ENCODE results near the gene ANKH. TPM values are rescaled to one million over a fixed set of nuclear protein-coding genes. Genes with fewer than 3 reads are reported as not detected.

Gene ANKH
- total and polyA plus RNA-seq, 2 of the 13 experiments (the other 11 are each of a cell fraction or from before 2014, with no cell fraction given), result 25.0 to 36.0 TPM

GRCh38 chr5:14842117-14842516, 29.5 kb downstream of the ANKH start (continued):
- TF ChIP-seq, protein P1, sequence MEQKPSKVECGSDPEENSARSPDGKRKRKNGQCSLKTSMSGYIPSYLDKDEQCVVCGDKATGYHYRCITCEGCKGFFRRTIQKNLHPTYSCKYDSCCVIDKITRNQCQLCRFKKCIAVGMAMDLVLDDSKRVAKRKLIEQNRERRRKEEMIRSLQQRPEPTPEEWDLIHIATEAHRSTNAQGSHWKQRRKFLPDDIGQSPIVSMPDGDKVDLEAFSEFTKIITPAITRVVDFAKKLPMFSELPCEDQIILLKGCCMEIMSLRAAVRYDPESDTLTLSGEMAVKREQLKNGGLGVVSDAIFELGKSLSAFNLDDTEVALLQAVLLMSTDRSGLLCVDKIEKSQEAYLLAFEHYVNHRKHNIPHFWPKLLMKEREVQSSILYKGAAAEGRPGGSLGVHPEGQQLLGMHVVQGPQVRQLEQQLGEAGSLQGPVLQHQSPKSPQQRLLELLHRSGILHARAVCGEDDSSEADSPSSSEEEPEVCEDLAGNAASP (CRISPR knock-in tag; IDR thresholded peaks at IDR 0.05; ENCODE audit: borderline replicate concordance), result peak; percentile 35; the same call in 1 of the 2 replicates
- TF ChIP-seq BCL6 (CRISPR knock-in tag; IDR thresholded peaks at IDR 0.05), result peak; percentile 69
- no peak for TF ChIP-seq PHF20 (CRISPR knock-in tag; IDR thresholded peaks at IDR 0.05)
- TF ChIP-seq CBFB (CRISPR knock-in tag; IDR thresholded peaks at IDR 0.05), result peak; percentile 99
- TF ChIP-seq SOX13 (IDR thresholded peaks at IDR 0.05), result no peak
- TF ChIP-seq SOX13 (CRISPR knock-in tag; conservative IDR thresholded peaks at IDR 0.05 in 1 of 2, IDR thresholded peaks at IDR 0.05 in 1 of 2), result peak in 1 of 2 experiments; percentile 54; a peak in 2 of 4 replicates
- no peak for TF ChIP-seq GPBP1L1 (CRISPR knock-in tag; IDR thresholded peaks at IDR 0.05)
- no peak for TF ChIP-seq LCORL (IDR thresholded peaks at IDR 0.05)
- no peak for TF ChIP-seq LCORL (CRISPR knock-in tag; IDR thresholded peaks at IDR 0.05)
- TF ChIP-seq SMYD3 (CRISPR knock-in tag; IDR thresholded peaks at IDR 0.05), result no peak
- peak; percentile 54 for TF ChIP-seq GATAD2A (CRISPR knock-in tag; IDR thresholded peaks at IDR 0.05)

DNA sequence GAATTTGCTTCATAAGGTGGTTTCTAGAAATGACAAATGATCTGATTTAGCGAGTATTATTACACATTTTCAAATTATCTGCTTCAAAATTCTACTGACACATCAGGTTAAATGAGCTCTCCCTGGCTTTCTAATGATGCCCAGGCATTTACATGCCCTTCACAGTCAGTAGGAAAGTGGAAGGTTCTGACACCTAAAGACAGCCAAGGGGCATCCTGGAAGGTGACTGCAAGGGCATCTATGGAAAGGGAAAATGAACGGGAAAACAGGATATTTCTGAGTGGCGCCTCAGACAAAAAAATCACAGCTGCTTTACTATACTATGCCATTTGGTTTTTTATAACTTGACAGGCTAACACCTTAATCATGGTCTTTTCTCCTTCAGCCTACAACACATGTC, 31.0 kb downstream of the ANKH start:
- H3K79me2 ChIP-seq (ENCODE audit: insufficient read depth, low read length), result peaks cover 1% of the 10 kb centered on the region
- ChIA-PET POLR2A (no interaction called here), CTCF (ENCODE audit: low intra/inter-chr PET ratio, low total read pairs) (no interaction called here)
- BruUV-seq (replicated peaks), result no TSS peak
- in situ Hi-C loops (cut with HindIII; ENCODE audit: extremely low pct_ligation_motif_present, low pct_unique_long_range_greater_than_20kb), result no loop called here
- WGBS (ENCODE audit: low lambda C conversion rate), result 97% methylated on average over 3 of the region's 3 CpGs
- no peak overlapping the region for H2AFZ ChIP-seq (ENCODE audit: low read length)
- TF ChIP-seq ZMYM2 (CRISPR knock-in tag; IDR thresholded peaks at IDR 0.05) (no peak), FOXK1 (CRISPR knock-in tag; IDR thresholded peaks at IDR 0.05; ENCODE audit: borderline replicate concordance, low read depth) (no peak), TGIF2 (CRISPR knock-in tag; IDR thresholded peaks at IDR 0.05) (no peak), TP53 (CRISPR knock-in tag; conservative IDR thresholded peaks at IDR 0.05) (no peak), ZNF619 (CRISPR knock-in tag; IDR thresholded peaks at IDR 0.05) (no peak), ZNF547 (CRISPR knock-in tag; IDR thresholded peaks at IDR 0.05) (no peak), EED (CRISPR knock-in tag; IDR thresholded peaks at IDR 0.05) (no peak), ZNF737 (CRISPR knock-in tag; IDR thresholded peaks at IDR 0.05; ENCODE audit: borderline replicate concordance) (no peak), ZNF383 (CRISPR knock-in tag; IDR thresholded peaks at IDR 0.05; ENCODE audit: borderline replicate concordance) (no peak), HINFP (CRISPR knock-in tag; IDR thresholded peaks at IDR 0.05; ENCODE audit: low read depth) (no peak), FOSL1 (CRISPR knock-in tag; IDR thresholded peaks at IDR 0.05; ENCODE audit: borderline replicate concordance) (no peak)
- H3K4me3 ChIP-seq (replicated peaks in 1 of 3; ENCODE audit: insufficient read depth in 1 of 3, low read depth in 2 of 3, low read length in 3 of 3), result no peak overlapping the region
- H3K9me3 ChIP-seq (ENCODE audit: low read length), result no peaks in the 10 kb centered on the region
- H3K4me2 ChIP-seq (ENCODE audit: low read depth, low read length), result no peak overlapping the region
- H3K27ac ChIP-seq (ENCODE audit: extremely low read length, insufficient read depth, low read length), result no peak overlapping the region
- ATAC-seq (no peak), FAIRE-seq (no peak), DNase-seq (ENCODE audit: low spot score) (no peak)
- 0 out of 5 replicates have a peak, but pooled peaks cover 0 to 6% of the 10 kb centered on the region in 2 experiments for H3K36me3 ChIP-seq (replicated peaks in 1 of 2; ENCODE audit: control insufficient read depth in 1 of 2, insufficient read depth in 2 of 2, low read length in 2 of 2)
- peaks cover 20% of the 10 kb centered on the region for H3K4me1 ChIP-seq (ENCODE audit: insufficient read depth, low read length)
- intact Hi-C loops (cut with micrococcal nuclease; ENCODE audit: unreplicated experiment), result no loop called here
- no peaks in the 10 kb centered on the region for H3K27me3 ChIP-seq (ENCODE audit: control insufficient read depth in 1 of 2, insufficient read depth in 2 of 2, low read length in 2 of 2)
- peaks cover 4% of the 10 kb centered on the region; the same call in 1 of the 2 replicates for H4K20me1 ChIP-seq (ENCODE audit: insufficient read depth, low read length)
- no peak overlapping the region for H3K9ac ChIP-seq (ENCODE audit: insufficient read depth, low read depth, low read length)
